ENCODE measurements around the gene PROX1. TPM values are rescaled to one million over a fixed set of nuclear protein-coding genes. Genes with fewer than 3 reads are reported as not detected.

PROX1 gene
- total and polyA plus RNA-seq, 11 donors = 6.9 to 145 (median 64.4) TPM

GRCh38 chr1:214028095-214028494 lies 40.3 kb downstream of the PROX1 start:
- Histone ChIP-seq H3K27me3 (no peaks in the 10 kb centered on the region), H3K4me1 (peaks cover 0 to 57% (median 7%) of the 10 kb centered on the region in 12 donors), H3K9me3 (no peaks in the 10 kb centered on the region), H3K27ac (peak overlapping the region in 11 of 12 donors; percentile 35 to 97 (median 92)), H3K36me3 (peaks cover 0 to 3% (median 0%) of the 10 kb centered on the region in 9 donors), H3K4me3 (no peak overlapping the region)
- ATAC-seq = no peak
- no peak for DNase-seq
- intact Hi-C loops (cut with DNase I) = loop anchor here in 3 of 10 donors (5.0 kb wide), 2 partner anchors 36 to 41 kb away; partner anchors contain the start of gene PROX1 (in 1 of the 3)
- no peak for TF ChIP-seq POLR2A (IDR thresholded peaks at IDR 0.05)
- no peak for TF ChIP-seq CTCF (IDR thresholded peaks at IDR 0.05)
- 63 to 75% (median 70%) methylated on average over 5 of the region's 5 CpGs for WGBS, 4 donors

- intact Hi-C loops (cut with DNase I) = loop anchor here in 3 of 10 donors (5.0 kb wide), 2 partner anchors 37 to 42 kb away; partner anchors contain the start of gene PROX1 (in 1 of the 3)
Measured at GRCh38 chr1:214028649-214029406, 41.1 kb downstream of the PROX1 start.

GRCh38 chr1:214029796-214030195 lies 42.0 kb downstream of the PROX1 start:
- H3K27ac ChIP-seq = peak overlapping the region; percentile 77 to 97 (median 92)
- TF ChIP-seq POLR2A (IDR thresholded peaks at IDR 0.05) (no peak), CTCF (IDR thresholded peaks at IDR 0.05) (no peak)
- intact Hi-C loops (cut with DNase I) = loop anchor here in 6 of 10 donors (1.0 to 10.0 kb wide), 6 partner anchors 37 to 95 kb away; partner anchors contain the start of gene PROX1 (in 1 of the 6)
- peak in 2 of 5 donors; percentile 30 to 35 for DNase-seq
- peaks cover 0 to 49% (median 7%) of the 10 kb centered on the region in 12 donors for H3K4me1 ChIP-seq
- no peaks in the 10 kb centered on the region for H3K36me3 ChIP-seq
- no peaks in the 10 kb centered on the region for H3K9me3 ChIP-seq
- no peak overlapping the region for H3K4me3 ChIP-seq
- no peaks in the 10 kb centered on the region for H3K27me3 ChIP-seq
- ATAC-seq = peak; percentile 77 to 89 (median 85)
- WGBS, 4 donors = 29 to 55% (median 40%) methylated on average over 6 of the region's 6 CpGs

More at GRCh38 chr1:214028649-214029406, 41.1 kb downstream of the PROX1 start:
- DNase-seq (no peak), ATAC-seq (no peak)
- TF ChIP-seq CTCF (IDR thresholded peaks at IDR 0.05) = no peak
- no peak for TF ChIP-seq POLR2A (IDR thresholded peaks at IDR 0.05)
- 49 to 60% (median 54%) methylated on average over 9 of the region's 9 CpGs for WGBS, 4 donors
- Histone ChIP-seq H3K4me3 (no peak overlapping the region), H3K9me3 (no peaks in the 10 kb centered on the region), H3K4me1 (peaks cover 0 to 57% (median 7%) of the 10 kb centered on the region in 12 donors), H3K27me3 (no peaks in the 10 kb centered on the region), H3K36me3 (no peaks in the 10 kb centered on the region), H3K27ac (peak overlapping the region; percentile 77 to 97 (median 92))

- no peaks in the 10 kb centered on the region for H3K9me3 ChIP-seq
- WGBS, 4 donors = 32 to 46% (median 39%) methylated on average over 5 of the region's 5 CpGs
- H3K4me3 ChIP-seq = no peak overlapping the region
- no peaks in the 10 kb centered on the region for H3K27me3 ChIP-seq
- DNase-seq (peak in 2 of 5 donors; percentile 42 to 54), ATAC-seq (peak; percentile 46 to 71 (median 58))
- TF ChIP-seq POLR2A (IDR thresholded peaks at IDR 0.05) (no peak), CTCF (IDR thresholded peaks at IDR 0.05) (no peak)
- intact Hi-C loops (cut with DNase I) = loop anchor here in 5 of 10 donors (2.0 to 10.0 kb wide), 3 partner anchors 42 to 94 kb away; no protein-coding TSS in a partner anchor
- peaks cover 0 to 6% (median 0%) of the 10 kb centered on the region in 9 donors for H3K36me3 ChIP-seq
- peaks cover 0 to 48% (median 7%) of the 10 kb centered on the region in 12 donors for H3K4me1 ChIP-seq
- H3K27ac ChIP-seq = peak overlapping the region; percentile 77 to 97 (median 92)
Measured at GRCh38 chr1:214031267-214031650, 43.5 kb downstream of the PROX1 start.
